ENCODE measurements around the gene GPR180. TPM values are rescaled to one million over a fixed set of nuclear protein-coding genes. Genes with fewer than 3 reads are reported as not detected.

Gene GPR180
- total RNA-seq, 2 donors from 2014 or later, result 6.6 to 6.9 TPM

- TF ChIP-seq, protein P1, sequence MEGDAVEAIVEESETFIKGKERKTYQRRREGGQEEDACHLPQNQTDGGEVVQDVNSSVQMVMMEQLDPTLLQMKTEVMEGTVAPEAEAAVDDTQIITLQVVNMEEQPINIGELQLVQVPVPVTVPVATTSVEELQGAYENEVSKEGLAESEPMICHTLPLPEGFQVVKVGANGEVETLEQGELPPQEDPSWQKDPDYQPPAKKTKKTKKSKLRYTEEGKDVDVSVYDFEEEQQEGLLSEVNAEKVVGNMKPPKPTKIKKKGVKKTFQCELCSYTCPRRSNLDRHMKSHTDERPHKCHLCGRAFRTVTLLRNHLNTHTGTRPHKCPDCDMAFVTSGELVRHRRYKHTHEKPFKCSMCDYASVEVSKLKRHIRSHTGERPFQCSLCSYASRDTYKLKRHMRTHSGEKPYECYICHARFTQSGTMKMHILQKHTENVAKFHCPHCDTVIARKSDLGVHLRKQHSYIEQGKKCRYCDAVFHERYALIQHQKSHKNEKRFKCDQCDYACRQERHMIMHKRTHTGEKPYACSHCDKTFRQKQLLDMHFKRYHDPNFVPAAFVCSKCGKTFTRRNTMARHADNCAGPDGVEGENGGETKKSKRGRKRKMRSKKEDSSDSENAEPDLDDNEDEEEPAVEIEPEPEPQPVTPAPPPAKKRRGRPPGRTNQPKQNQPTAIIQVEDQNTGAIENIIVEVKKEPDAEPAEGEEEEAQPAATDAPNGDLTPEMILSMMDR (conservative IDR thresholded peaks at IDR 0.05), result no peak
- no peaks in the 10 kb centered on the region for H3K9me3 ChIP-seq (ENCODE audit: control insufficient read depth, low read length)
- WGBS, 2 experiments (ENCODE audit: insufficient coverage in 1 of 2, insufficient read length in 1 of 2), result 60 to 76% methylated on average over 1 to 2 of the region's 2 CpGs
- no peaks in the 10 kb centered on the region for H3K36me3 Mint-ChIP-seq (ENCODE audit: low read depth)
- peaks cover 11% of the 10 kb centered on the region for H3K4me1 ChIP-seq (ENCODE audit: control insufficient read depth, insufficient read depth, low read length)
- no peak overlapping the region for H3K4me3 ChIP-seq (ENCODE audit: low read length)
- peaks cover 52% of the 10 kb centered on the region for H3K27me3 ChIP-seq (ENCODE audit: control insufficient read depth, insufficient read depth, low read length, poor library complexity, severe bottlenecking)
- no peak for DNase-seq
- no peak overlapping the region for H3K9ac ChIP-seq (ENCODE audit: extremely low read depth, low read length, poor library complexity, severe bottlenecking)
- H3K4me3 Mint-ChIP-seq, result no peak overlapping the region
- H3K27me3 Mint-ChIP-seq (ENCODE audit: insufficient read depth), result peaks cover 68% of the 10 kb centered on the region
- no peak overlapping the region for H3K27ac ChIP-seq (ENCODE audit: low read depth, low read length)
- H3K27ac Mint-ChIP-seq, result no peak overlapping the region
- peaks cover 17% of the 10 kb centered on the region for H3K4me1 Mint-ChIP-seq
- H3K9me3 Mint-ChIP-seq, result no peaks in the 10 kb centered on the region
- no peaks in the 10 kb centered on the region for H3K36me3 ChIP-seq (ENCODE audit: control insufficient read depth, insufficient read depth, low read length)
Observed at GRCh38 chr13:94667190-94667589, 65.5 kb downstream of the GPR180 start.

GRCh38 chr13:94672400-94672799, 70.7 kb downstream of the GPR180 start:
- no peaks in the 10 kb centered on the region for H3K9me3 ChIP-seq (ENCODE audit: control insufficient read depth, low read length)
- peaks cover 53% of the 10 kb centered on the region for H3K27me3 Mint-ChIP-seq (ENCODE audit: insufficient read depth)
- TF ChIP-seq, protein P1 (conservative IDR thresholded peaks at IDR 0.05), result no peak
- H3K4me3 ChIP-seq (ENCODE audit: low read length), result no peak overlapping the region
- H3K36me3 ChIP-seq (ENCODE audit: control insufficient read depth, insufficient read depth, low read length), result no peaks in the 10 kb centered on the region
- no peak for DNase-seq
- 86 to 98% methylated on average over 2 of the region's 2 CpGs for WGBS, 2 experiments (ENCODE audit: insufficient coverage in 1 of 2, insufficient read length in 1 of 2)
- peaks cover 10% of the 10 kb centered on the region for H3K4me1 Mint-ChIP-seq
- H3K36me3 Mint-ChIP-seq (ENCODE audit: low read depth), result no peaks in the 10 kb centered on the region
- H3K4me1 ChIP-seq (ENCODE audit: control insufficient read depth, insufficient read depth, low read length), result peaks cover 8% of the 10 kb centered on the region
- no peak overlapping the region for H3K27ac Mint-ChIP-seq
- H3K4me3 Mint-ChIP-seq, result no peak overlapping the region
- no peaks in the 10 kb centered on the region for H3K9me3 Mint-ChIP-seq
- H3K27me3 ChIP-seq (ENCODE audit: control insufficient read depth, insufficient read depth, low read length, poor library complexity, severe bottlenecking), result peaks cover 29% of the 10 kb centered on the region
- no peak overlapping the region for H3K27ac ChIP-seq (ENCODE audit: low read depth, low read length)
- H3K9ac ChIP-seq (ENCODE audit: extremely low read depth, low read length, poor library complexity, severe bottlenecking), result no peak overlapping the region

GRCh38 chr13:94673851-94674250, 72.2 kb downstream of the GPR180 start:
- 56 to 59% methylated on average over 5 of the region's 5 CpGs for WGBS, 2 experiments (ENCODE audit: insufficient coverage in 1 of 2, insufficient read length in 1 of 2)
- H3K36me3 ChIP-seq (ENCODE audit: control insufficient read depth, insufficient read depth, low read length), result no peaks in the 10 kb centered on the region
- TF ChIP-seq, protein P1 (conservative IDR thresholded peaks at IDR 0.05), result no peak
- Mint-ChIP-seq H3K4me1 (peaks cover 20% of the 10 kb centered on the region), H3K9me3 (no peaks in the 10 kb centered on the region), H3K36me3 (ENCODE audit: low read depth) (no peaks in the 10 kb centered on the region), H3K4me3 (no peak overlapping the region), H3K27ac (no peak overlapping the region), H3K27me3 (ENCODE audit: insufficient read depth) (peaks cover 40% of the 10 kb centered on the region)
- H3K27ac ChIP-seq (ENCODE audit: low read depth, low read length), result no peak overlapping the region
- H3K4me3 ChIP-seq (ENCODE audit: low read length), result no peak overlapping the region
- peaks cover 15% of the 10 kb centered on the region for H3K27me3 ChIP-seq (ENCODE audit: control insufficient read depth, insufficient read depth, low read length, poor library complexity, severe bottlenecking)
- peaks cover 11% of the 10 kb centered on the region for H3K4me1 ChIP-seq (ENCODE audit: control insufficient read depth, insufficient read depth, low read length)
- H3K9ac ChIP-seq (ENCODE audit: extremely low read depth, low read length, poor library complexity, severe bottlenecking), result no peak overlapping the region
- no peaks in the 10 kb centered on the region for H3K9me3 ChIP-seq (ENCODE audit: control insufficient read depth, low read length)
- peak; percentile 62 for DNase-seq

All from endodermal cell (in vitro differentiated cells).